ENCODE data around the gene RAD9A. TPM values are rescaled to one million over a fixed set of nuclear protein-coding genes. Genes with fewer than 3 reads are reported as not detected.

RAD9A gene
- polyA plus RNA-seq, 1 of the 3 experiments (the other 2 are of a cell fraction), result 22.3 TPM

DNA sequence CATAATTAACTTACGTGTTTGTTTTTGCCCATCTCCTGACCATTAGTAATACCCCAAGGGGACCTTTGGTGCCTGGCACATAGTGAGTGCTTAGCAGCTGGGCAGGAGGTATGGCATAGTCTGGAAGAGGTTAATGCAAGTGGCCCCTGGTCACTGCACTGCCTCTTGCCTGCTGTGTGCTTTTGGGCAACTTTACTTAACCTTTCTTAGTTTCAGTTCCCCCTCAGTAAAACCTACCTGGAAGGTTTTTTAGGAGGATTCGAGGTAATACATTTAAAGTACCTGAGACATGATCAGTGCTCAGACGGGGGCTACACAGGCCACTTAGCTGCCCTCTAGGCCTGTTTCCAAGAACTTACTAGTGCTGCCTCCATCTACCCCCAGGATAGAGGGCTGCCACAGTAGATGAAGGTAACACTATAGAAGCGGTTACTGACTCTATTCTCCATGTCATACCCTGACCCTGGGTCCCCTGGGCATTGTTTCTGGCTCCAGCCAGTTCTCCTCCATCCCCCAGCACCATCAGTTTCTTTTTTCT is 41.8 kb upstream of the RAD9A start:
- no peaks in the 10 kb centered on the region for H3K27me3 ChIP-seq (ENCODE audit: insufficient read depth)
- ChIA-PET POLR2A (no interaction called here), CTCF (interaction anchor here (1.0 to 20.0 kb wide), 15 partner anchors 7 to 269 kb away, joined by 3 to 955 read pairs (median 6); partner anchors contain the start of genes CLCF1 and PPP1CA)
- peaks cover 3% of the 10 kb centered on the region; the same call in 1 of the 2 replicates for H4K20me1 ChIP-seq (ENCODE audit: insufficient read depth)
- H3K9me3 ChIP-seq, result no peaks in the 10 kb centered on the region
- H3K4me1 ChIP-seq (ENCODE audit: control insufficient read depth in 1 of 2, insufficient read depth in 2 of 2, low read depth in 1 of 2, low read length in 1 of 2), result peaks cover 23 to 54% of the 10 kb centered on the region in 2 experiments; a peak in 3 of 4 replicates
- TF ChIP-seq EZH2phosphoT487 (IDR thresholded peaks at IDR 0.05; ENCODE audit: borderline replicate concordance, low read depth), result no peak
- no peak for TF ChIP-seq SMC3 (IDR thresholded peaks at IDR 0.05; ENCODE audit: low read depth, low read length)
- TF ChIP-seq, protein P1, sequence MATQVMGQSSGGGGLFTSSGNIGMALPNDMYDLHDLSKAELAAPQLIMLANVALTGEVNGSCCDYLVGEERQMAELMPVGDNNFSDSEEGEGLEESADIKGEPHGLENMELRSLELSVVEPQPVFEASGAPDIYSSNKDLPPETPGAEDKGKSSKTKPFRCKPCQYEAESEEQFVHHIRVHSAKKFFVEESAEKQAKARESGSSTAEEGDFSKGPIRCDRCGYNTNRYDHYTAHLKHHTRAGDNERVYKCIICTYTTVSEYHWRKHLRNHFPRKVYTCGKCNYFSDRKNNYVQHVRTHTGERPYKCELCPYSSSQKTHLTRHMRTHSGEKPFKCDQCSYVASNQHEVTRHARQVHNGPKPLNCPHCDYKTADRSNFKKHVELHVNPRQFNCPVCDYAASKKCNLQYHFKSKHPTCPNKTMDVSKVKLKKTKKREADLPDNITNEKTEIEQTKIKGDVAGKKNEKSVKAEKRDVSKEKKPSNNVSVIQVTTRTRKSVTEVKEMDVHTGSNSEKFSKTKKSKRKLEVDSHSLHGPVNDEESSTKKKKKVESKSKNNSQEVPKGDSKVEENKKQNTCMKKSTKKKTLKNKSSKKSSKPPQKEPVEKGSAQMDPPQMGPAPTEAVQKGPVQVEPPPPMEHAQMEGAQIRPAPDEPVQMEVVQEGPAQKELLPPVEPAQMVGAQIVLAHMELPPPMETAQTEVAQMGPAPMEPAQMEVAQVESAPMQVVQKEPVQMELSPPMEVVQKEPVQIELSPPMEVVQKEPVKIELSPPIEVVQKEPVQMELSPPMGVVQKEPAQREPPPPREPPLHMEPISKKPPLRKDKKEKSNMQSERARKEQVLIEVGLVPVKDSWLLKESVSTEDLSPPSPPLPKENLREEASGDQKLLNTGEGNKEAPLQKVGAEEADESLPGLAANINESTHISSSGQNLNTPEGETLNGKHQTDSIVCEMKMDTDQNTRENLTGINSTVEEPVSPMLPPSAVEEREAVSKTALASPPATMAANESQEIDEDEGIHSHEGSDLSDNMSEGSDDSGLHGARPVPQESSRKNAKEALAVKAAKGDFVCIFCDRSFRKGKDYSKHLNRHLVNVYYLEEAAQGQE (IDR thresholded peaks at IDR 0.05; ENCODE audit: low read depth, low read length), result no peak
- TF ChIP-seq GABPA (IDR thresholded peaks at IDR 0.05; ENCODE audit: low read depth), result no peak
- TF ChIP-seq, protein P2, sequence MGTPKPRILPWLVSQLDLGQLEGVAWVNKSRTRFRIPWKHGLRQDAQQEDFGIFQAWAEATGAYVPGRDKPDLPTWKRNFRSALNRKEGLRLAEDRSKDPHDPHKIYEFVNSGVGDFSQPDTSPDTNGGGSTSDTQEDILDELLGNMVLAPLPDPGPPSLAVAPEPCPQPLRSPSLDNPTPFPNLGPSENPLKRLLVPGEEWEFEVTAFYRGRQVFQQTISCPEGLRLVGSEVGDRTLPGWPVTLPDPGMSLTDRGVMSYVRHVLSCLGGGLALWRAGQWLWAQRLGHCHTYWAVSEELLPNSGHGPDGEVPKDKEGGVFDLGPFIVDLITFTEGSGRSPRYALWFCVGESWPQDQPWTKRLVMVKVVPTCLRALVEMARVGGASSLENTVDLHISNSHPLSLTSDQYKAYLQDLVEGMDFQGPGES (IDR thresholded peaks at IDR 0.05; ENCODE audit: low read depth, low read length), result no peak
- TF ChIP-seq TEAD4 (IDR thresholded peaks at IDR 0.05; ENCODE audit: borderline replicate concordance, insufficient read depth), result no peak
- no peak for TF ChIP-seq ELF1 (IDR thresholded peaks at IDR 0.05)
- no peak for TF ChIP-seq NFIC (IDR thresholded peaks at IDR 0.05; ENCODE audit: borderline replicate concordance)
- no peak for TF ChIP-seq FOXJ3 (CRISPR knock-in tag; IDR thresholded peaks at IDR 0.05)
- TF ChIP-seq GATA2 (CRISPR knock-in tag; IDR thresholded peaks at IDR 0.05), result no peak
- TF ChIP-seq FOXM1 (IDR thresholded peaks at IDR 0.05; ENCODE audit: low read depth), result no peak
- TF ChIP-seq RXRA (IDR thresholded peaks at IDR 0.05; ENCODE audit: borderline replicate concordance, low read depth), result no peak
- no peak for TF ChIP-seq EP300 (IDR thresholded peaks at IDR 0.05; ENCODE audit: borderline replicate concordance in 1 of 2, low read depth in 1 of 2, low read length in 1 of 2)
- no peak for TF ChIP-seq JUND (IDR thresholded peaks at IDR 0.05)
- TF ChIP-seq MEF2A (IDR thresholded peaks at IDR 0.05; ENCODE audit: borderline replicate concordance, low read depth), result no peak
- TF ChIP-seq, protein P3, sequence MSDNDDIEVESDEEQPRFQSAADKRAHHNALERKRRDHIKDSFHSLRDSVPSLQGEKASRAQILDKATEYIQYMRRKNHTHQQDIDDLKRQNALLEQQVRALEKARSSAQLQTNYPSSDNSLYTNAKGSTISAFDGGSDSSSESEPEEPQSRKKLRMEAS (IDR thresholded peaks at IDR 0.05; ENCODE audit: low read depth), result no peak
- TF ChIP-seq, protein P4, sequence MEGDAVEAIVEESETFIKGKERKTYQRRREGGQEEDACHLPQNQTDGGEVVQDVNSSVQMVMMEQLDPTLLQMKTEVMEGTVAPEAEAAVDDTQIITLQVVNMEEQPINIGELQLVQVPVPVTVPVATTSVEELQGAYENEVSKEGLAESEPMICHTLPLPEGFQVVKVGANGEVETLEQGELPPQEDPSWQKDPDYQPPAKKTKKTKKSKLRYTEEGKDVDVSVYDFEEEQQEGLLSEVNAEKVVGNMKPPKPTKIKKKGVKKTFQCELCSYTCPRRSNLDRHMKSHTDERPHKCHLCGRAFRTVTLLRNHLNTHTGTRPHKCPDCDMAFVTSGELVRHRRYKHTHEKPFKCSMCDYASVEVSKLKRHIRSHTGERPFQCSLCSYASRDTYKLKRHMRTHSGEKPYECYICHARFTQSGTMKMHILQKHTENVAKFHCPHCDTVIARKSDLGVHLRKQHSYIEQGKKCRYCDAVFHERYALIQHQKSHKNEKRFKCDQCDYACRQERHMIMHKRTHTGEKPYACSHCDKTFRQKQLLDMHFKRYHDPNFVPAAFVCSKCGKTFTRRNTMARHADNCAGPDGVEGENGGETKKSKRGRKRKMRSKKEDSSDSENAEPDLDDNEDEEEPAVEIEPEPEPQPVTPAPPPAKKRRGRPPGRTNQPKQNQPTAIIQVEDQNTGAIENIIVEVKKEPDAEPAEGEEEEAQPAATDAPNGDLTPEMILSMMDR (IDR thresholded peaks at IDR 0.05), result no peak
- TF ChIP-seq, protein P5, sequence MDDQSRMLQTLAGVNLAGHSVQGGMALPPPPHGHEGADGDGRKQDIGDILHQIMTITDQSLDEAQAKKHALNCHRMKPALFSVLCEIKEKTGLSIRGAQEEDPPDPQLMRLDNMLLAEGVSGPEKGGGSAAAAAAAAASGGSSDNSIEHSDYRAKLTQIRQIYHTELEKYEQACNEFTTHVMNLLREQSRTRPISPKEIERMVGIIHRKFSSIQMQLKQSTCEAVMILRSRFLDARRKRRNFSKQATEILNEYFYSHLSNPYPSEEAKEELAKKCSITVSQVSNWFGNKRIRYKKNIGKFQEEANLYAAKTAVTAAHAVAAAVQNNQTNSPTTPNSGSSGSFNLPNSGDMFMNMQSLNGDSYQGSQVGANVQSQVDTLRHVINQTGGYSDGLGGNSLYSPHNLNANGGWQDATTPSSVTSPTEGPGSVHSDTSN (IDR thresholded peaks at IDR 0.05), result no peak
- TF ChIP-seq, protein P6, sequence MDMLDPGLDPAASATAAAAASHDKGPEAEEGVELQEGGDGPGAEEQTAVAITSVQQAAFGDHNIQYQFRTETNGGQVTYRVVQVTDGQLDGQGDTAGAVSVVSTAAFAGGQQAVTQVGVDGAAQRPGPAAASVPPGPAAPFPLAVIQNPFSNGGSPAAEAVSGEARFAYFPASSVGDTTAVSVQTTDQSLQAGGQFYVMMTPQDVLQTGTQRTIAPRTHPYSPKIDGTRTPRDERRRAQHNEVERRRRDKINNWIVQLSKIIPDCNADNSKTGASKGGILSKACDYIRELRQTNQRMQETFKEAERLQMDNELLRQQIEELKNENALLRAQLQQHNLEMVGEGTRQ (IDR thresholded peaks at IDR 0.05; ENCODE audit: borderline replicate concordance, low read depth, low read length), result no peak
- no peak for TF ChIP-seq POLR2AphosphoS5 (IDR thresholded peaks at IDR 0.05; ENCODE audit: low read depth, low read length)
- peaks cover 46% of the 10 kb centered on the region for H3F3A ChIP-seq (replicated peaks; ENCODE audit: insufficient read depth)
- DNase-seq, result no peak
- H2AFZ ChIP-seq (ENCODE audit: low read depth), result no peak overlapping the region
- no peaks in the 10 kb centered on the region for H3K36me3 ChIP-seq (replicated peaks in 1 of 2; ENCODE audit: control insufficient read depth in 1 of 2, insufficient read depth in 2 of 2, low read length in 1 of 2)
- H3K4me2 ChIP-seq, result no peak overlapping the region
- no peaks in the 10 kb centered on the region for H3K9me2 ChIP-seq
- no peak overlapping the region for H3K4me3 ChIP-seq (ENCODE audit: low read depth in 2 of 2, low read length in 1 of 2)
- H3K79me2 ChIP-seq (ENCODE audit: insufficient read depth), result peaks cover 16% of the 10 kb centered on the region
- no peak overlapping the region for H3K27ac ChIP-seq (ENCODE audit: low read depth in 2 of 2, low read length in 1 of 2)
- WGBS (ENCODE audit: low lambda C conversion rate), result 83% methylated on average over 4 of the region's 4 CpGs
- H3K9ac ChIP-seq, result no peak overlapping the region
